Mammary epithelial cell (primary cell): ENCODE data around the gene GSDMA.

Source experiments
- EZH2 ChIP-seq: IDR thresholded peaks from 2 replicates; pipeline ENCODE4 v1.6.1; 2012; ENCODE audit warnings: low read length, inconsistent platforms, borderline replicate concordance
- TF ChIP-seq, protein P1 (sequence below), 2 donors: IDR thresholded peaks in 1 of 2; conservative IDR thresholded peaks in 1 of 2; 2 replicates each; pipeline ENCODE4 v1.5.1; 2011 to 2012; ENCODE audit warnings: inconsistent platforms in 2 of 2, low read length in 2 of 2, mild to moderate bottlenecking in 2 of 2, control low read depth in 1 of 2, low read depth in 1 of 2; ENCODE audit not compliant: insufficient read depth in 1 of 2; ENCODE audit errors: extremely low read depth in 1 of 2

DNA sequence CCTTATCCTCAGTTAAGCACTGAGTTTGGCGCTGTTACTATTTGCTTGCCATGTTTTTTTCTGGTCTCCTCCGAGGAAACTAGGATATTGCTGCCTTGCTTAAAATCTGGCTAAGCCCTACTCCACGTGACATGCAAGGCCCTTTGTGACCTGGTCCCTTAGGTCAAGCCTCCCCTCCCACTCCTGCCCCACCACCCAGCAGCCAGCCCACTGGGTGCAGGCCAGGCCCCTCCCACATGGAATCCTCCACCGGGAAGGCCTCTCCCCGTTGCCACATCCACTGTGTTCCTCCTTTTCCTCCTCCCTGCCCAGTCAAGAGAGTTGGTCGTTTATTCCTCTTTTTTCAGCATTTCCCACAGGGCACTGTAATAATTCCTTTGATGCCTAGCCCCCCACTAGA, 34.0 kb downstream of the GSDMA start:
- TF ChIP-seq, protein P1, sequence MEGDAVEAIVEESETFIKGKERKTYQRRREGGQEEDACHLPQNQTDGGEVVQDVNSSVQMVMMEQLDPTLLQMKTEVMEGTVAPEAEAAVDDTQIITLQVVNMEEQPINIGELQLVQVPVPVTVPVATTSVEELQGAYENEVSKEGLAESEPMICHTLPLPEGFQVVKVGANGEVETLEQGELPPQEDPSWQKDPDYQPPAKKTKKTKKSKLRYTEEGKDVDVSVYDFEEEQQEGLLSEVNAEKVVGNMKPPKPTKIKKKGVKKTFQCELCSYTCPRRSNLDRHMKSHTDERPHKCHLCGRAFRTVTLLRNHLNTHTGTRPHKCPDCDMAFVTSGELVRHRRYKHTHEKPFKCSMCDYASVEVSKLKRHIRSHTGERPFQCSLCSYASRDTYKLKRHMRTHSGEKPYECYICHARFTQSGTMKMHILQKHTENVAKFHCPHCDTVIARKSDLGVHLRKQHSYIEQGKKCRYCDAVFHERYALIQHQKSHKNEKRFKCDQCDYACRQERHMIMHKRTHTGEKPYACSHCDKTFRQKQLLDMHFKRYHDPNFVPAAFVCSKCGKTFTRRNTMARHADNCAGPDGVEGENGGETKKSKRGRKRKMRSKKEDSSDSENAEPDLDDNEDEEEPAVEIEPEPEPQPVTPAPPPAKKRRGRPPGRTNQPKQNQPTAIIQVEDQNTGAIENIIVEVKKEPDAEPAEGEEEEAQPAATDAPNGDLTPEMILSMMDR (conservative IDR thresholded peaks at IDR 0.05 in 1 of 2, IDR thresholded peaks at IDR 0.05 in 1 of 2; ENCODE audit: extremely low read depth in 1 of 2, insufficient read depth in 1 of 2, low read depth in 1 of 2, low read length in 2 of 2) = no peak
- TF ChIP-seq EZH2 = no peak
